OCI-LY3 (cell line): Measurements from ENCODE around the gene ANKUB1.

Source experiments
- H2AFZ ChIP-seq: fragments of 200-600, 300-600 bp; shearing (Covaris generic); 2 replicates; pipeline ENCODE4 v1.6.0; 2014; ENCODE audit warnings: antibody characterized with exemption, low read depth, low read length
- H3K27ac ChIP-seq: fragments of 200-600, 300-600 bp; sonication (generic); 2 replicates; pipeline ENCODE4 v1.5.1; 2014; ENCODE audit warnings: mild to moderate bottlenecking, low read length, moderate library complexity, mixed read lengths
- H3K27me3 ChIP-seq: fragments of 200-600, 300-600 bp; sonication (generic); 2 replicates; pipeline ENCODE4 v1.6.1; 2014; ENCODE audit warnings: low read depth, low read length, mixed read lengths
- H3K36me3 ChIP-seq: fragments of 200-600, 300-600 bp; sonication (generic); replicated peaks from 2 replicates; pipeline ENCODE3; 2014; ENCODE audit warnings: low read depth, low read length, mixed read lengths
- H3K4me1 ChIP-seq: fragments of 300-600, 200-600 bp; sonication (generic); 2 replicates; pipeline ENCODE4 v1.6.1; 2014; ENCODE audit warnings: low read length, mixed read lengths
- H3K4me2 ChIP-seq: fragments of 200-600, 300-600 bp; sonication (generic); 2 replicates; pipeline ENCODE4 v1.6.1; 2014; ENCODE audit warnings: low read length, mixed read lengths
- H3K4me3 ChIP-seq: fragments of 300-600, 200-600 bp; sonication (generic); 2 replicates; pipeline ENCODE4 v1.5.1; 2014; ENCODE audit warnings: antibody characterized with exemption, mild to moderate bottlenecking, low read length, moderate library complexity
- H3K79me2 ChIP-seq: fragments of 300-600, 200-600 bp; shearing (Covaris generic); 2 replicates; pipeline ENCODE4 v1.6.1; 2014; ENCODE audit warnings: mild to moderate bottlenecking, low read length, mixed read lengths
- H3K9ac ChIP-seq: fragments of 300-600, 200-600 bp; shearing (Covaris generic); 2 replicates; pipeline ENCODE4 v1.6.0; 2014; ENCODE audit warnings: mild to moderate bottlenecking, low read length, moderate library complexity
- H3K9me3 ChIP-seq: fragments of 200-600, 300-600 bp; shearing (Covaris generic); 2 replicates; pipeline ENCODE4 v1.6.1; 2014; ENCODE audit warnings: low read length, mixed read lengths; ENCODE audit not compliant: insufficient read depth
- H4K20me1 ChIP-seq: fragments of 200-600, 300-600 bp; sonication (generic); 2 replicates; pipeline ENCODE4 v1.6.1; 2016; ENCODE audit warnings: low read length, mixed read lengths; ENCODE audit not compliant: insufficient read depth
- CTCF ChIP-seq: fragments of 200-600, 300-600 bp; sonication (generic); IDR thresholded peaks from 2 replicates; pipeline ENCODE4 v1.5.1; 2014; ENCODE audit warnings: antibody characterized with exemption, low read length, low read depth
- EZH2phosphoT487 ChIP-seq: fragments of 200-600 bp; shearing (Covaris generic); IDR thresholded peaks from 2 replicates; pipeline ENCODE4 v1.6.1; 2018; ENCODE audit warnings: antibody characterized with exemption, mixed run types, low read depth

The ANKUB1 gene

GRCh38 chr3:149812606-149813366 lies 20.4 kb upstream of the ANKUB1 start, which contains the start of gene RNF13:
Gene RNF13, plus strand, starts transcription at chr3:149813215. Its CDS starts 32,812 bp downstream, at chr3:149846027.
- Histone ChIP-seq H3K9ac (peak within 1 kb of the TSS; percentile 88), H3K79me2 (peaks cover 48% of the 10 kb centered on the region), H3K4me1 (peaks cover 37% of the 10 kb centered on the region), H3K9me3 (no peaks in the 10 kb centered on the region), H3K4me3 (peak within 1 kb of the TSS; percentile 90), H4K20me1 (peaks cover 38% of the 10 kb centered on the region), H2AFZ (peak within 1 kb of the TSS; percentile 91), H3K27me3 (no peaks in the 10 kb centered on the region), H3K4me2 (peak within 1 kb of the TSS; percentile 86), H3K27ac (peak within 1 kb of the TSS; percentile 85), H3K36me3 (peaks cover 4% of the 10 kb centered on the region)
- TF ChIP-seq CTCF: no peak
- no peak for TF ChIP-seq EZH2phosphoT487

GRCh38 chr3:149812165-149812605 lies 19.8 kb upstream of the ANKUB1 start:
- peak overlapping the region; percentile 91 for H2AFZ ChIP-seq
- peak overlapping the region; percentile 85 for H3K27ac ChIP-seq
- peak overlapping the region; percentile 88 for H3K9ac ChIP-seq
- H3K4me1 ChIP-seq: peaks cover 36% of the 10 kb centered on the region
- peak overlapping the region; percentile 86 for H3K4me2 ChIP-seq
- TF ChIP-seq CTCF: no peak
- no peak for TF ChIP-seq EZH2phosphoT487
- H3K79me2 ChIP-seq: peaks cover 41% of the 10 kb centered on the region
- peaks cover 3% of the 10 kb centered on the region for H3K36me3 ChIP-seq
- no peaks in the 10 kb centered on the region for H3K27me3 ChIP-seq
- H3K9me3 ChIP-seq: no peaks in the 10 kb centered on the region
- H3K4me3 ChIP-seq: peak overlapping the region; percentile 90
- H4K20me1 ChIP-seq: peaks cover 32% of the 10 kb centered on the region

GRCh38 chr3:149810846-149811245 lies 18.5 kb upstream of the ANKUB1 start:
- TF ChIP-seq EZH2phosphoT487 (no peak), CTCF (no peak)

GRCh38 chr3:149809699-149810098 lies 17.3 kb upstream of the ANKUB1 start:
- Histone ChIP-seq H3K9me3 (no peaks in the 10 kb centered on the region), H4K20me1 (peaks cover 9% of the 10 kb centered on the region; the same call in 1 of the 2 replicates), H3K4me1 (peaks cover 20% of the 10 kb centered on the region), H3K4me3 (no peak overlapping the region), H3K36me3 (no peaks in the 10 kb centered on the region), H3K4me2 (no peak overlapping the region), H2AFZ (no peak overlapping the region), H3K9ac (no peak overlapping the region), H3K27me3 (no peaks in the 10 kb centered on the region), H3K27ac (no peak overlapping the region), H3K79me2 (peaks cover 17% of the 10 kb centered on the region)
- TF ChIP-seq EZH2phosphoT487 (no peak), CTCF (no peak)

More at GRCh38 chr3:149810846-149811245, 18.5 kb upstream of the ANKUB1 start:
- no peak overlapping the region for H3K27ac ChIP-seq
- H2AFZ ChIP-seq: 0 out of 2 replicates have a peak overlapping the region, but pooled peaks have one; percentile 50
- H3K27me3 ChIP-seq: no peaks in the 10 kb centered on the region
- no peak overlapping the region for H3K4me3 ChIP-seq
- H3K9me3 ChIP-seq: no peaks in the 10 kb centered on the region
- H3K79me2 ChIP-seq: peaks cover 28% of the 10 kb centered on the region
- no peaks in the 10 kb centered on the region for H3K36me3 ChIP-seq
- H4K20me1 ChIP-seq: peaks cover 19% of the 10 kb centered on the region
- no peak overlapping the region for H3K9ac ChIP-seq
- H3K4me1 ChIP-seq: peaks cover 27% of the 10 kb centered on the region
- H3K4me2 ChIP-seq: no peak overlapping the region
